ENCODE data around the gene MAMDC4.
"Not testable (repeated sequence)": the region's sequence is repeated elsewhere in the genome, so short reads cannot be mapped to it uniquely, and the experiment has no call there.

MAMDC4 gene

GRCh38 chr9:136851941-136852663, at the start of gene MAMDC4:
Gene MAMDC4 (plus strand): TSS chr9:136852346. CDS start chr9:136852417, 71 bp downstream.
- no peak for DNase-seq (ENCODE audit: low read depth in 2 of 3, low spot score in 2 of 3)

- not testable (repeated sequence) for DNase-seq (ENCODE audit: low read depth in 2 of 3, low spot score in 2 of 3)
Measured at GRCh38 chr9:136803009-136803550, 49.1 kb upstream of the MAMDC4 start.

- no peak for DNase-seq (ENCODE audit: low read depth in 2 of 3, low spot score in 2 of 3)
Measured at GRCh38 chr9:136803551-136804508, 48.3 kb upstream of the MAMDC4 start.

- DNase-seq (ENCODE audit: low read depth in 2 of 3, low spot score in 2 of 3), result no peak
Measured at GRCh38 chr9:136804509-136805206, 47.5 kb upstream of the MAMDC4 start.

GRCh38 chr9:136805207-136805740, 46.9 kb upstream of the MAMDC4 start:
- no peak for DNase-seq (ENCODE audit: low read depth in 2 of 3, low spot score in 2 of 3)

GRCh38 chr9:136806067-136806466, 46.1 kb upstream of the MAMDC4 start:
- no peak for DNase-seq (ENCODE audit: low read depth in 2 of 3, low spot score in 2 of 3)

GRCh38 chr9:136806631-136807201, 45.4 kb upstream of the MAMDC4 start:
- no peak for DNase-seq (ENCODE audit: low read depth in 2 of 3, low spot score in 2 of 3)

- DNase-seq (ENCODE audit: low read depth in 2 of 3, low spot score in 2 of 3), result peak; percentile 58 to 74 (median 64)
Measured at GRCh38 chr9:136807281-136808074, 44.7 kb upstream of the MAMDC4 start, which contains the start of gene RABL6. Gene RABL6 (plus strand): TSS chr9:136807948. CDS start chr9:136808197, 249 bp downstream.

- DNase-seq (ENCODE audit: low read depth in 2 of 3, low spot score in 2 of 3), result no peak
Measured at GRCh38 chr9:136808075-136808805, 43.9 kb upstream of the MAMDC4 start.

GRCh38 chr9:136808806-136809158, 43.4 kb upstream of the MAMDC4 start:
- DNase-seq (ENCODE audit: low read depth in 2 of 3, low spot score in 2 of 3), result no peak

- DNase-seq (ENCODE audit: low read depth in 2 of 3, low spot score in 2 of 3), result no peak
Measured at GRCh38 chr9:136814725-136815421, 37.3 kb upstream of the MAMDC4 start.

- no peak for DNase-seq (ENCODE audit: low read depth in 2 of 3, low spot score in 2 of 3)
Measured at GRCh38 chr9:136815422-136815782, 36.7 kb upstream of the MAMDC4 start.

GRCh38 chr9:136820971-136821825, 30.9 kb upstream of the MAMDC4 start:
- no peak for DNase-seq (ENCODE audit: low read depth in 2 of 3, low spot score in 2 of 3)

GRCh38 chr9:136821826-136822544, 30.2 kb upstream of the MAMDC4 start:
- no peak for DNase-seq (ENCODE audit: low read depth in 2 of 3, low spot score in 2 of 3)

GRCh38 chr9:136823136-136824046, 28.8 kb upstream of the MAMDC4 start:
- no peak for DNase-seq (ENCODE audit: low read depth in 2 of 3, low spot score in 2 of 3)

Measured in activated CD8-positive, alpha-beta memory T cell treated with anti-CD3 and anti-CD28 coated beads for 48 hours (primary cell).